Esophagus muscularis mucosa (tissue), 3 donors: ENCODE data around the gene ZNF768.

ENCODE experiments used
- CTCF ChIP-seq, 3 experiments: fragments of 200-600 bp in 2 of 3; fragments of 450-650 bp in 1 of 3; sonication (generic) in 2 of 3; IDR thresholded peaks; one replicate each; pipeline ENCODE4 v1.5.1; 2017 to 2019; ENCODE audit warnings: antibody characterized with exemption in 3 of 3, mild to moderate bottlenecking in 2 of 3, moderate library complexity in 1 of 3
- POLR2A ChIP-seq: fragments of 450-650 bp; IDR thresholded peaks from one replicate; pipeline ENCODE4 v1.6.1; 2017; ENCODE audit warnings: antibody characterized with exemption, moderate library complexity, mild to moderate bottlenecking, low read depth
- POLR2AphosphoS5 ChIP-seq, 2 donors: sonication (generic); formaldehyde crosslinking; IDR thresholded peaks; one replicate each; pipeline ENCODE4 v1.6.1; 2017; ENCODE audit warnings: antibody characterized with exemption in 2 of 2

GRCh38 chr16:30543067-30543466, 16.7 kb upstream of the ZNF768 start:
- TF ChIP-seq POLR2A, result no peak
- TF ChIP-seq CTCF (IDR thresholded peaks at IDR 0.05), result no peak
- no peak for TF ChIP-seq POLR2AphosphoS5 (IDR thresholded peaks at IDR 0.05)
